ENCODE measurements around the gene PRSS2.

Gene PRSS2

GRCh38 chr7:142777318-142777717 lies 6.5 kb downstream of the PRSS2 start:
- TF ChIP-seq TAF1 (IDR thresholded peaks at IDR 0.05; ENCODE audit: borderline replicate concordance, insufficient read depth, low read length) (no peak), SIN3A (IDR thresholded peaks at IDR 0.05; ENCODE audit: borderline replicate concordance, insufficient read depth, low read length) (no peak), FOXP2 (optimal IDR thresholded peaks at IDR 0.05; ENCODE audit: borderline replicate concordance, extremely low read depth, extremely low read length, insufficient read depth) (no peak), POLR2AphosphoS5 (IDR thresholded peaks at IDR 0.05; ENCODE audit: low read depth, low read length) (no peak), REST (IDR thresholded peaks at IDR 0.05; ENCODE audit: insufficient read depth in 1 of 2, low read depth in 2 of 2, low read length in 2 of 2) (no peak)

GRCh38 chr7:142782922-142783900 lies 12.4 kb downstream of the PRSS2 start:
- TF ChIP-seq POLR2AphosphoS5 (IDR thresholded peaks at IDR 0.05; ENCODE audit: low read depth, low read length) (no peak), FOXP2 (optimal IDR thresholded peaks at IDR 0.05; ENCODE audit: borderline replicate concordance, extremely low read depth, extremely low read length, insufficient read depth) (no peak), SIN3A (IDR thresholded peaks at IDR 0.05; ENCODE audit: borderline replicate concordance, insufficient read depth, low read length) (no peak), TAF1 (IDR thresholded peaks at IDR 0.05; ENCODE audit: borderline replicate concordance, insufficient read depth, low read length) (no peak), REST (IDR thresholded peaks at IDR 0.05; ENCODE audit: insufficient read depth in 1 of 2, low read depth in 2 of 2, low read length in 2 of 2) (no peak)

GRCh38 chr7:142784096-142784495 lies 13.3 kb downstream of the PRSS2 start:
- TF ChIP-seq TAF1 (IDR thresholded peaks at IDR 0.05; ENCODE audit: borderline replicate concordance, insufficient read depth, low read length) (no peak), SIN3A (IDR thresholded peaks at IDR 0.05; ENCODE audit: borderline replicate concordance, insufficient read depth, low read length) (no peak), FOXP2 (optimal IDR thresholded peaks at IDR 0.05; ENCODE audit: borderline replicate concordance, extremely low read depth, extremely low read length, insufficient read depth) (no peak), REST (IDR thresholded peaks at IDR 0.05; ENCODE audit: insufficient read depth in 1 of 2, low read depth in 2 of 2, low read length in 2 of 2) (no peak), POLR2AphosphoS5 (IDR thresholded peaks at IDR 0.05; ENCODE audit: low read depth, low read length) (no peak)

GRCh38 chr7:142784716-142785115 lies 13.9 kb downstream of the PRSS2 start:
- TF ChIP-seq REST (IDR thresholded peaks at IDR 0.05; ENCODE audit: insufficient read depth in 1 of 2, low read depth in 2 of 2, low read length in 2 of 2) = no peak
- TF ChIP-seq POLR2AphosphoS5 (IDR thresholded peaks at IDR 0.05; ENCODE audit: low read depth, low read length) = no peak
- no peak for TF ChIP-seq TAF1 (IDR thresholded peaks at IDR 0.05; ENCODE audit: borderline replicate concordance, insufficient read depth, low read length)
- no peak for TF ChIP-seq FOXP2 (optimal IDR thresholded peaks at IDR 0.05; ENCODE audit: borderline replicate concordance, extremely low read depth, extremely low read length, insufficient read depth)
- no peak for TF ChIP-seq SIN3A (IDR thresholded peaks at IDR 0.05; ENCODE audit: borderline replicate concordance, insufficient read depth, low read length)
